Astrocyte (in vitro differentiated cells and primary cell): ENCODE results near the gene ABCC1. TPM values are rescaled to one million over a fixed set of nuclear protein-coding genes. Genes with fewer than 3 reads are reported as not detected.

Source experiments
- DNase-seq: peaks from one replicate; pipeline ENCODE4 v3.0.0-alpha.2; 2010; ENCODE audit warnings: low read depth
- FAIRE-seq: peaks from 2 replicates; lab custom pipeline; 2011; peaks lifted over from hg19 to GRCh38; lab: Jason Lieb, UNC
- H2AFZ ChIP-seq: 2 replicates; pipeline ENCODE4 v1.6.0; 2012; ENCODE audit warnings: low read depth, low read length, inconsistent platforms
- H3K27ac ChIP-seq: 2 replicates; pipeline ENCODE4 v1.5.1; 2011; ENCODE audit warnings: low read depth, low read length, inconsistent platforms
- H3K27me3 ChIP-seq: 2 replicates; pipeline ENCODE4 v1.6.0; 2011; ENCODE audit warnings: low read length, inconsistent platforms; ENCODE audit not compliant: insufficient read depth
- H3K36me3 ChIP-seq: 2 replicates; pipeline ENCODE4 v1.5.1; 2011; ENCODE audit warnings: low read length, inconsistent platforms; ENCODE audit not compliant: insufficient read depth
- H3K4me1 ChIP-seq: 2 replicates; pipeline ENCODE4 v1.5.1; 2011; ENCODE audit warnings: low read length, inconsistent platforms; ENCODE audit not compliant: insufficient read depth
- H3K4me2 ChIP-seq: 2 replicates; pipeline ENCODE4 v1.6.0; 2012; ENCODE audit warnings: low read length, inconsistent platforms
- H3K4me3 ChIP-seq: 2 replicates; pipeline ENCODE4 v1.5.1; 2011; ENCODE audit warnings: low read depth, mild to moderate bottlenecking, low read length, inconsistent platforms; ENCODE audit not compliant: insufficient read depth
- H3K79me2 ChIP-seq: 2 replicates; pipeline ENCODE4 v1.6.0; 2012; ENCODE audit warnings: mild to moderate bottlenecking, low read length, inconsistent platforms; ENCODE audit not compliant: insufficient read depth
- H3K9ac ChIP-seq: 2 replicates; pipeline ENCODE4 v1.6.0; 2012; ENCODE audit warnings: mild to moderate bottlenecking, low read length, inconsistent platforms
- H3K9me3 ChIP-seq: 2 replicates; pipeline ENCODE4 v1.5.1; 2012; ENCODE audit warnings: low read depth, mild to moderate bottlenecking, low read length, inconsistent platforms; ENCODE audit not compliant: insufficient read depth
- H4K20me1 ChIP-seq: 2 replicates; pipeline ENCODE4 v1.6.0; 2012; ENCODE audit warnings: low read length, inconsistent platforms; ENCODE audit not compliant: insufficient read depth
- H3K27ac Mint-ChIP-seq: one replicate; pipeline ENCODE4 v1.8.0; 2021; ENCODE audit warnings: mild to moderate bottlenecking, mixed read lengths; ENCODE audit not compliant: unreplicated experiment
- H3K27me3 Mint-ChIP-seq: one replicate; pipeline ENCODE4 v1.8.0; 2021; ENCODE audit warnings: low read depth, mixed read lengths; ENCODE audit not compliant: unreplicated experiment
- H3K36me3 Mint-ChIP-seq: one replicate; pipeline ENCODE4 v1.8.0; 2021; ENCODE audit warnings: low read depth, mixed read lengths; ENCODE audit not compliant: unreplicated experiment
- H3K4me1 Mint-ChIP-seq: one replicate; pipeline ENCODE4 v1.8.0; 2021; ENCODE audit warnings: low read depth, mixed read lengths; ENCODE audit not compliant: unreplicated experiment
- H3K4me3 Mint-ChIP-seq: one replicate; pipeline ENCODE4 v1.8.0; 2021; ENCODE audit warnings: mild to moderate bottlenecking, moderate library complexity, mixed read lengths; ENCODE audit not compliant: unreplicated experiment
- H3K9me3 Mint-ChIP-seq: one replicate; pipeline ENCODE4 v1.8.0; 2021; ENCODE audit warnings: mild to moderate bottlenecking, mixed read lengths; ENCODE audit not compliant: unreplicated experiment
- CTCF ChIP-seq: IDR thresholded peaks from 2 replicates; pipeline ENCODE4 v1.5.1; 2011; ENCODE audit warnings: low read depth, mild to moderate bottlenecking, inconsistent platforms, low read length, moderate library complexity; ENCODE audit not compliant: insufficient read depth
- EZH2 ChIP-seq: IDR thresholded peaks from 2 replicates; pipeline ENCODE4 v1.6.1; 2012; ENCODE audit warnings: mild to moderate bottlenecking, low read length, inconsistent platforms; ENCODE audit not compliant: insufficient read depth
- total RNA-seq: library from RNA; stranded (reverse); gene quantifications from 2 replicates; pipeline ENCODE4 v1.2.1, GENCODE V29; 2021

The ABCC1 gene
- total RNA-seq, 1 donor from 2014 or later = 42.1 TPM

DNA sequence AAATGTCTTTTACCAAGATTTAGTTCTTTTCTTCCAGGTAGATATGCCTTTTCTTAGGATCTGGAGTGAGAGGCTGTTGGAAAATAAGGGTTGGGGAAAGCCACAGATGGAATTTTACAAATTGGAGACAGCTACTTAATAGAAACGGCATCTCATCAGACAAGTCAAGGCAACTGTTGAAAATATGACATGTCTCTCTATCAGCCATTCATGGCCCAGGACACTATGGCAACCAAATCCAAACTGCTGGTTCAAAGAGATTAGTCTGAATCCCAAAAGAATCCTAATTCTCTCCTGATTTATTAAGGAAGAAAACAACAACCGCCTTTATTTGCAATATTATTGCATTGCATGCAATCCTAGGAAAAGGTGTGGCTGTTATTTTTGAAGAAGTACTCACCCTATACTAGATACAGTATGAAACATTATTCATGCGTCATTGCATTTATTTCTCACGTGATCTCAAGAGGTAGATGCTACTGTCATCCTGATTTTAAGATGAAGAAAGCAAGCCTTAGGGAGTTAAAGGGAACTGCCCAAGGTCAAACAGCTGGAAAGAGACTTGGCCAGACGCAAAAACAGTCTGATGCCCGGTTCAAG lies 48.4 kb upstream of the ABCC1 start:
- no peaks in the 10 kb centered on the region for H3K9me3 ChIP-seq
- Mint-ChIP-seq H3K27me3 (peaks cover 2% of the 10 kb centered on the region), H3K36me3 (no peaks in the 10 kb centered on the region), H3K9me3 (peaks cover 1% of the 10 kb centered on the region), H3K27ac (no peak overlapping the region), H3K4me1 (peaks cover 9% of the 10 kb centered on the region), H3K4me3 (no peak overlapping the region)
- no peak overlapping the region for H3K27ac ChIP-seq
- no peaks in the 10 kb centered on the region for H3K27me3 ChIP-seq
- DNase-seq (no peak), FAIRE-seq (no peak)
- no peak overlapping the region for H2AFZ ChIP-seq
- TF ChIP-seq CTCF = no peak
- no peak for TF ChIP-seq EZH2
- peaks cover 20% of the 10 kb centered on the region for H3K4me1 ChIP-seq
- no peaks in the 10 kb centered on the region for H3K79me2 ChIP-seq
- H3K4me2 ChIP-seq = no peak overlapping the region
- H3K9ac ChIP-seq = no peak overlapping the region
- H4K20me1 ChIP-seq = no peaks in the 10 kb centered on the region
- H3K36me3 ChIP-seq = no peaks in the 10 kb centered on the region
- no peak overlapping the region for H3K4me3 ChIP-seq

GRCh38 chr16:15903960-15904359 lies 45.5 kb upstream of the ABCC1 start:
- Histone ChIP-seq H3K27me3 (no peaks in the 10 kb centered on the region), H3K79me2 (no peaks in the 10 kb centered on the region), H3K4me1 (peaks cover 11% of the 10 kb centered on the region), H3K9ac (no peak overlapping the region), H3K9me3 (peaks cover 4% of the 10 kb centered on the region), H2AFZ (no peak overlapping the region), H4K20me1 (no peaks in the 10 kb centered on the region), H3K4me2 (no peak overlapping the region), H3K27ac (no peak overlapping the region), H3K36me3 (no peaks in the 10 kb centered on the region), H3K4me3 (no peak overlapping the region)
- Mint-ChIP-seq H3K27ac (no peak overlapping the region), H3K4me3 (no peak overlapping the region), H3K9me3 (peaks cover 3% of the 10 kb centered on the region), H3K27me3 (peaks cover 2% of the 10 kb centered on the region), H3K36me3 (no peaks in the 10 kb centered on the region), H3K4me1 (peaks cover 9% of the 10 kb centered on the region)
- DNase-seq (no peak), FAIRE-seq (no peak)
- no peak for TF ChIP-seq EZH2
- no peak for TF ChIP-seq CTCF

DNA sequence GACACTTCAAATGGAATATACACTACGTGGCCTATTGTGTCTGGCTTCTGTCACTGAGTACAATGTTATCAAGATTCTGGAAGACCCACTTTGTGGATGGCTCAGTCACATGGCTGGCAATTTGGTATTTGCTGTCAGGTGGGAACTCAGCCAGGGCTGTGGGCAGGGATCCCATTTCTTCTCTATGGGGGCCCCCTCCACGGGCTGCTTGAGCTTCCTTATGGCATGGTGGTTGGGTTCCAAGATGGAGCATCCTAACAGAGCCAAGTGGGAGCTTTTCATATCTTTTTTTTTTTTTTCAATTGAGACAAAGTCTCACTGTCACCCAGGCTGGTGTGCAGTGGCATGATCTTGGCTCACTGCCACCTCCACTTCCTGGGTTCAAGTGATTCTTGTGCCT lies 43.0 kb upstream of the ABCC1 start:
- DNase-seq = no peak
- Histone ChIP-seq H3K9ac (no peak overlapping the region), H3K4me1 (no peaks in the 10 kb centered on the region), H2AFZ (no peak overlapping the region), H3K79me2 (no peaks in the 10 kb centered on the region), H3K27me3 (no peaks in the 10 kb centered on the region), H3K9me3 (peaks cover 4% of the 10 kb centered on the region), H4K20me1 (no peaks in the 10 kb centered on the region), H3K27ac (no peak overlapping the region), H3K4me2 (no peak overlapping the region), H3K4me3 (no peak overlapping the region), H3K36me3 (no peaks in the 10 kb centered on the region)
- no peak overlapping the region for H3K27ac Mint-ChIP-seq
- H3K27me3 Mint-ChIP-seq = peaks cover 2% of the 10 kb centered on the region
- no peaks in the 10 kb centered on the region for H3K36me3 Mint-ChIP-seq
- no peaks in the 10 kb centered on the region for H3K4me1 Mint-ChIP-seq
- no peak for FAIRE-seq
- H3K9me3 Mint-ChIP-seq = peaks cover 3% of the 10 kb centered on the region
- TF ChIP-seq CTCF (no peak), EZH2 (no peak)
- H3K4me3 Mint-ChIP-seq = no peak overlapping the region
